Gastrocnemius medialis (tissue), 4 donors: ENCODE results near the gene HSPA9.

Experiments used
- POLR2A ChIP-seq, 2 donors: fragments of 450-650 bp; IDR thresholded peaks; one replicate each; pipeline ENCODE4 v1.6.1; 2017; ENCODE audit warnings: antibody characterized with exemption in 2 of 2, mild to moderate bottlenecking in 2 of 2, moderate library complexity in 2 of 2
- TF ChIP-seq, protein P1 (sequence below), 5 experiments: fragments of 450-650 bp in 3 of 5; fragments of 200-600 bp in 2 of 5; sonication (generic) in 2 of 5; IDR thresholded peaks in 4 of 5; conservative IDR thresholded peaks in 1 of 5; 1 replicate in 4 of 5; 2 replicates in 1 of 5; pipeline ENCODE4 v1.5.1; 2016 to 2019; ENCODE audit warnings: antibody characterized with exemption in 5 of 5, mild to moderate bottlenecking in 3 of 5, moderate library complexity in 3 of 5

DNA sequence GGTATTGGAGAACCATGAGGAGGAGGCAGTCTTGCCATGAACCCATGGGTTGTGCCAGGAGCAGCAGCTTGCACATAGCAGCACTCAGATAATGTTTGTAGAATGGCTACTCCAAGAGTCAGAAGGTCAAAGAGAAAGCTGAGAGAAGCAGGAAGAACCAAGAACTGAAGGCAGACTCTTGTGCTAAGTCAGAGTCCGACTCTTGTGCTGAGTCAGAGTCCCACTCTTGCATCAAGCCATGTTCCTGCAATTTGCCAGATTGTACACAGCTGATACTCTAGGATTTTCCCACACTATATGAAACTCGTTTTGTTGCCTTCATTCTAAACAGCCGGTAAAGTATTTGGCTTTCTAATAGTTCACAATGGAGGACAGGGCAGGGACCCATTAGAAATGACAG, 26.2 kb upstream of the HSPA9 start:
- TF ChIP-seq, protein P1, sequence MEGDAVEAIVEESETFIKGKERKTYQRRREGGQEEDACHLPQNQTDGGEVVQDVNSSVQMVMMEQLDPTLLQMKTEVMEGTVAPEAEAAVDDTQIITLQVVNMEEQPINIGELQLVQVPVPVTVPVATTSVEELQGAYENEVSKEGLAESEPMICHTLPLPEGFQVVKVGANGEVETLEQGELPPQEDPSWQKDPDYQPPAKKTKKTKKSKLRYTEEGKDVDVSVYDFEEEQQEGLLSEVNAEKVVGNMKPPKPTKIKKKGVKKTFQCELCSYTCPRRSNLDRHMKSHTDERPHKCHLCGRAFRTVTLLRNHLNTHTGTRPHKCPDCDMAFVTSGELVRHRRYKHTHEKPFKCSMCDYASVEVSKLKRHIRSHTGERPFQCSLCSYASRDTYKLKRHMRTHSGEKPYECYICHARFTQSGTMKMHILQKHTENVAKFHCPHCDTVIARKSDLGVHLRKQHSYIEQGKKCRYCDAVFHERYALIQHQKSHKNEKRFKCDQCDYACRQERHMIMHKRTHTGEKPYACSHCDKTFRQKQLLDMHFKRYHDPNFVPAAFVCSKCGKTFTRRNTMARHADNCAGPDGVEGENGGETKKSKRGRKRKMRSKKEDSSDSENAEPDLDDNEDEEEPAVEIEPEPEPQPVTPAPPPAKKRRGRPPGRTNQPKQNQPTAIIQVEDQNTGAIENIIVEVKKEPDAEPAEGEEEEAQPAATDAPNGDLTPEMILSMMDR (IDR thresholded peaks at IDR 0.05 in 4 of 5, conservative IDR thresholded peaks at IDR 0.05 in 1 of 5): no peak
- no peak for TF ChIP-seq POLR2A (IDR thresholded peaks at IDR 0.05)
